Measurements from ENCODE around the gene UBE2O. TPM values are rescaled to one million over a fixed set of nuclear protein-coding genes. Genes with fewer than 3 reads are reported as not detected.

The UBE2O gene
- total RNA-seq, 2 experiments from 2014 or later, result 43.4 to 79.6 TPM

DNA sequence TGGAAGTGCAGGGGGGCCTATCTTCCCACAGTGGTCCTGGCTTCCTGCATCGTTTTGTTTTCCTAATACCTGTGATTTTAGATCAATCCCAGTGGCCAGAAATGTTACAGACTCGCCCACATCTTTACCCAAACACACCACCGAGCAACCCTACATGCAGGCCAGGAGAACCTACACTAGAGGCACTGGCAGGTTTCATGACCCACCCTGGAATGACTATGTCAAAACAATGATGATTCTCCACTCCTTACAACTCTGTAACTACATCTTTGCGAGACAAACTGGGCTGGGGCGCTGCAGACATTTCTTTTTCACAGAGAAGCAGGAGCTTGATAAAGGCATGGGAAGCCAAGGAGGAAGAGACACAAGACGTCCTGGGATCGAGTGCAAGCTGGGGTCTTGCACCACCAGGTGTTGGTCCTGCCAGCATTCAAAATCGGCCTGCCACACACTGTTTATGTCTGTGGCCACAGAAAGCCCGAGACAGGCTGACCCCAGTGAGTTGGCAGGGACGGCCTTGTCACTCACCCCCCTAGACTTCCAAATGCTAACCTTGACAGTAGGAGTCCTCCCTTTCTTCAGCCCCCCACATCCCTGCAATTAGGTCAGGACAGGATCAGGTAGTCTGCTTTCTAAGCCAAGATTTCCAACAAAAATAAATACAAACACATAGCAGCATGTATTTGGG lies 32.5 kb downstream of the UBE2O start:
- Histone ChIP-seq H3K79me2 (ENCODE audit: insufficient read depth, low read depth, low read length) (peaks cover 88% of the 10 kb centered on the region), H3K9me2 (ENCODE audit: insufficient read depth, low read length) (no peaks in the 10 kb centered on the region), H3K9me3 (ENCODE audit: low read length) (0 out of 2 replicates have a peak, but pooled peaks cover 4% of the 10 kb centered on the region), H4K20me1 (ENCODE audit: insufficient read depth, low read length) (no peaks in the 10 kb centered on the region), H3K27ac (ENCODE audit: low read depth, low read length, poor library complexity, severe bottlenecking) (peak overlapping the region; percentile 75), H2AFZ (ENCODE audit: low read length) (no peak overlapping the region; the same call in 1 of the 2 replicates), H3K36me3 (ENCODE audit: insufficient read depth, low read length) (peaks cover 26% of the 10 kb centered on the region), H3K4me2 (ENCODE audit: low read length) (peak overlapping the region; percentile 70), H3K4me3 (ENCODE audit: low read depth, low read length, poor library complexity, severe bottlenecking) (peak overlapping the region; percentile 36), H3K4me1 (ENCODE audit: insufficient read depth, low read length, poor library complexity, severe bottlenecking) (peaks cover 90% of the 10 kb centered on the region)
- POLR2A ChIA-PET, result no interaction called here
- CTCF ChIA-PET (ENCODE audit: unreplicated experiment), result interaction anchor here (1.0 kb wide), 1 partner anchor 38 kb away, joined by 3 read pairs; no protein-coding TSS in a partner anchor
- DNase-seq (ENCODE audit: low spot score), result peak; percentile 35
- TF ChIP-seq, protein P1, sequence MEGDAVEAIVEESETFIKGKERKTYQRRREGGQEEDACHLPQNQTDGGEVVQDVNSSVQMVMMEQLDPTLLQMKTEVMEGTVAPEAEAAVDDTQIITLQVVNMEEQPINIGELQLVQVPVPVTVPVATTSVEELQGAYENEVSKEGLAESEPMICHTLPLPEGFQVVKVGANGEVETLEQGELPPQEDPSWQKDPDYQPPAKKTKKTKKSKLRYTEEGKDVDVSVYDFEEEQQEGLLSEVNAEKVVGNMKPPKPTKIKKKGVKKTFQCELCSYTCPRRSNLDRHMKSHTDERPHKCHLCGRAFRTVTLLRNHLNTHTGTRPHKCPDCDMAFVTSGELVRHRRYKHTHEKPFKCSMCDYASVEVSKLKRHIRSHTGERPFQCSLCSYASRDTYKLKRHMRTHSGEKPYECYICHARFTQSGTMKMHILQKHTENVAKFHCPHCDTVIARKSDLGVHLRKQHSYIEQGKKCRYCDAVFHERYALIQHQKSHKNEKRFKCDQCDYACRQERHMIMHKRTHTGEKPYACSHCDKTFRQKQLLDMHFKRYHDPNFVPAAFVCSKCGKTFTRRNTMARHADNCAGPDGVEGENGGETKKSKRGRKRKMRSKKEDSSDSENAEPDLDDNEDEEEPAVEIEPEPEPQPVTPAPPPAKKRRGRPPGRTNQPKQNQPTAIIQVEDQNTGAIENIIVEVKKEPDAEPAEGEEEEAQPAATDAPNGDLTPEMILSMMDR (conservative IDR thresholded peaks at IDR 0.05; ENCODE audit: low read length), result 0 out of 2 replicates have a peak, but pooled peaks have one; percentile 38
- TF ChIP-seq EZH2phosphoT487 (IDR thresholded peaks at IDR 0.05; ENCODE audit: borderline replicate concordance, low read depth, low read length), result no peak
- BruUV-seq (replicated peaks), result no TSS peak
- intact Hi-C loops (cut with micrococcal nuclease; ENCODE audit: unreplicated experiment), result no loop called here

DNA sequence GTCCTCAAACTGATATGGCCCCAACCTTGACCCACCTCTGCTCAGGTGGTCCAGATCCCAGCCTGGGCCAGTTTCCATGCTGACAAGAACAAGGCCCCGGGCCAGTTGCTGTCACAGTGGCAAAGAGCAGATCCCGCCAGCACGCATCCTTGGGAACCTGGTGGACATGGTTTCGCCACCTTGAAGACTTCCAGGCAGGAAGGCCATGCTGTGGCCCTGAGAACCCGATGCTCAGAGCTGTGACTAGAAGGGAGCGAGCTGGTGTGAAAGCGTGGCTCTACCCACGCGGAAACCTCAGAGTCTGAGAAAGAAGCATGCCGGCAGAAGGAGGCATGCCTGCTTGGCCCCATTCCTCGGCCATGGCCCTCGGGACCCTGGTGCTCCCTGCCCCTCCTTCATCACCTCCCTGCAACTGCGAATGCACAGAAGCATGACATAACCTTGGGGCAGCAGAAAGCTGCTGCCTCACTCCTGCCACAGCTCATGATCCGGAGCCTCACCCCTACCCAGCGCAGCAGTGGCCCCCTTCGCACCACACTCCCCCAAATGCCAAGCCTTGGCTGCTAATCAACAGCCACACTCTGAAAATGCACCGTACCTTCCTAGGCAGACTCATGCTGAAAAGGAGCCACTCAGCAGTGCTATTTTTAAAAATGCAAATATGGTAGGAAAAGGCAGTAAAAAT lies 33.2 kb downstream of the UBE2O start:
- peak; percentile 57 for DNase-seq (ENCODE audit: low spot score)
- peak overlapping the region; percentile 75 for H3K27ac ChIP-seq (ENCODE audit: low read depth, low read length, poor library complexity, severe bottlenecking)
- peaks cover 26% of the 10 kb centered on the region for H3K36me3 ChIP-seq (ENCODE audit: insufficient read depth, low read length)
- H3K9me3 ChIP-seq (ENCODE audit: low read length), result 0 out of 2 replicates have a peak, but pooled peaks cover 4% of the 10 kb centered on the region
- peaks cover 82% of the 10 kb centered on the region for H3K4me1 ChIP-seq (ENCODE audit: insufficient read depth, low read length, poor library complexity, severe bottlenecking)
- CTCF ChIA-PET (ENCODE audit: unreplicated experiment), result interaction anchor here (0.5 to 1.0 kb wide), 2 partner anchors 8 to 39 kb away, joined by 3 read pairs; no protein-coding TSS in a partner anchor
- TF ChIP-seq EZH2phosphoT487 (IDR thresholded peaks at IDR 0.05; ENCODE audit: borderline replicate concordance, low read depth, low read length), result no peak
- TF ChIP-seq, protein P1 (conservative IDR thresholded peaks at IDR 0.05; ENCODE audit: low read length), result no peak
- intact Hi-C loops (cut with micrococcal nuclease; ENCODE audit: unreplicated experiment), result no loop called here
- no TSS peak for BruUV-seq (replicated peaks)
- peaks cover 87% of the 10 kb centered on the region for H3K79me2 ChIP-seq (ENCODE audit: insufficient read depth, low read depth, low read length)
- H3K9me2 ChIP-seq (ENCODE audit: insufficient read depth, low read length), result no peaks in the 10 kb centered on the region
- peak overlapping the region; percentile 36 for H3K4me3 ChIP-seq (ENCODE audit: low read depth, low read length, poor library complexity, severe bottlenecking)
- H3K4me2 ChIP-seq (ENCODE audit: low read length), result peak overlapping the region; percentile 70
- H4K20me1 ChIP-seq (ENCODE audit: insufficient read depth, low read length), result no peaks in the 10 kb centered on the region
- no peak overlapping the region; the same call in 1 of the 2 replicates for H2AFZ ChIP-seq (ENCODE audit: low read length)
- POLR2A ChIA-PET, result no interaction called here
